ENCODE results near the gene MSTO1.
"Not testable (repeated sequence)": the region's sequence is repeated elsewhere in the genome, so short reads cannot be mapped to it uniquely, and the experiment has no call there.

GRCh38 chr1:155561779-155562580 lies 48.0 kb upstream of the MSTO1 start:
- not testable (repeated sequence) for TF ChIP-seq CTCF, POLR2AphosphoS5 (IDR thresholded peaks at IDR 0.05)

All from prostate gland (tissue), 2 donors.